Fibroblast of the conjunctiva (primary cell): ENCODE results near the gene TMEM229B.

Source experiments
- DNase-seq: peaks from one replicate; pipeline ENCODE4 v3.0.0-alpha.2; 2010; ENCODE audit warnings: low read depth

The TMEM229B gene

DNA sequence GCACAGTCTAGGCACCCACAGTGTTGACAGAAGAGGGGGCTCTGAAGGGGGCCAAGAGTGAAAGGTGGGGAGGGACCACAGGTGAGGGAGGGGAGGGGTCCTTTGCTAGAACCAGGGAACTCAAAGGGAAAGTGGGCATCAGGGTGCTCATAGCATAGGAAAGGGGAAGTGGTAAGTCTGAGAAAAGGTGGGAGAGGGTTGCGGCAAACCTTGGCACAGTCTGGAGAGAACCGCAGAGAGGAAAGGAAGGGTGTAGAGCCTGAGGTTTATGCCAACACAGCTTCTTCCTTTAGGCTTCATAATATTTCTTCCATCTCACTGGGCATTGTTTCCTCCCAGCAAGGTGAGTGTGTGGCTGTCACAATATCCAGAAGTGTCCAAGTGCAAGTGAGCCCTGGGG lies 65.1 kb downstream of the TMEM229B start:
- no peak for DNase-seq

DNA sequence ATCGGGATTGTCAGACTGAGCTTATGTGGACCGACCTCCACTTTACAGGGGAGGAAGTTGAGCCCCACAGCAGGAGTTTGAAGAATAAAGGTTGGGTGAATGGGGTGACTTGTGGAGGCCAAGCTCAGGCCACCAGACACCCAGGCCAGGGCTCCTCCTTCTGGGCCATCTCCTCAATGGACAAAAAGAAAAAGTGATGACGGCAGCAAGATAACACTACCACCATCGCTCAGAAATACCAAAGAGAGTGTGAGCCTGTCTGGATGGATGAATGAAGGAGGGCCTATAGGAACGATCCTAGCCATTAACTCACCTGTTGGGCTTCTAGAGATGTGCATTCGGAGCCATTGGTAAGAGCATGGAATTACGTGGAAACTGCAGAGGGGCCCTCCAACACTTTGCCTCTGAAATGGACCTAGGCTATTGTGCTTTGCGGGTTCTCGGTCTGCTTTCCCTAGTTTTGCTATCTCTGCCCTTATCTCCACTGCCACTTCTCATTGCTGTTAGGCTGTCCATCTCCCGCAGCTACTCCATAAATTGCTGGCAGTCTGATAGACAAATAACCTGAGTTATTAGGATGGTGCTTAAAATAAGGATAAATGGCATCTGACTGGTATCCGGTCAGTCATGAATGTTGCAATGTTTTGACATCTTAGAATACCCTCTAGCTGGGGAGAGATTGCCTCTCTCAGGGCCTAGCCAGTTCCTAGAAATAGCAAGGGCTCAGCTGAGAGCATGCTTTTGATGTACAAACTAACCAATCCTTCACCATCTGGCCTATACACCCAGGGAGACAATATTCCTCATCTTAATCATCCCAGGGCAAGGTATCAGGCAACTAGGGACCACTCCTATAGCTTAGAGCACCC lies 66.9 kb downstream of the TMEM229B start:
- no peak for DNase-seq
